ENCODE data around the gene CSH2.
A peak's percentile ranks its signal among the peaks of the same experiment; 100 is the strongest.

The CSH2 gene

GRCh38 chr17:63832455-63832854 is 41.0 kb downstream of the CSH2 start:
- DNase-seq, result no peak

- DNase-seq, result no peak
These were observed 41.5 kb downstream of the CSH2 start for GRCh38 chr17:63832014-63832413.

DNA sequence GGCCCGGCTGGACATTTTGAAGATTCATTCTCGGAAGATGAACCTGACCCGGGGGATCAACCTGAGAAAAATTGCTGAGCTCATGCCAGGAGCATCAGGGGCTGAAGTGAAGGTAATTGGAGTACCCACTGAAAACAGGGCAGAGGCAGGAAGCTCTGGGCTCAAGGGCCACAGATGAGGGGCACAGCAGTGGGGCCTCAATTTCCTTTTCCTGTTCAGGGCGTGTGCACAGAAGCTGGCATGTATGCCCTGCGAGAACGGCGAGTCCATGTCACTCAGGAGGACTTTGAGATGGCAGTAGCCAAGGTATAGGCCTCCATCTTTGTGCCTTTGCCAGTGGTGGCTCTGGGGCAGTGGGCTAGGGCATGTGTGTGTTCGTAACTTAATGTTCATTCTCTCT is 42.0 kb downstream of the CSH2 start:
- no peak for DNase-seq

- no peak for DNase-seq
These were observed 42.5 kb downstream of the CSH2 start for GRCh38 chr17:63830904-63831491.

DNA sequence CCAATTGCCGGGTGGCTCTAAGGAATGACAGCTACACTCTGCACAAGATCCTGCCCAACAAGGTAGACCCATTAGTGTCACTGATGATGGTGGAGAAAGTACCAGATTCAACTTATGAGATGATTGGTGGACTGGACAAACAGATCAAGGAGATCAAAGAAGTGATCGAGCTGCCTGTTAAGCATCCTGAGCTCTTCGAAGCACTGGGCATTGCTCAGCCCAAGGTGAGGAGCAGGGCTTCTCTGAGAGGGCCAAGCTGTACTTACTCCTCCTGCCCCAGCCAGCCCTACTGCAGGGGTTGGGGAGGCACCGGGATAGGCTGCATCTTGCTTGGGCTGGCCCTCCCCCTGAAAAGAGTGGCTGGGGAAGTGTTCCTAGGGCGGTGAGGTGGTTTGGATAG is 43.2 kb downstream of the CSH2 start:
- no peak for DNase-seq

GRCh38 chr17:63828936-63829335 is 44.5 kb downstream of the CSH2 start:
- no peak for DNase-seq

GRCh38 chr17:63827801-63828221 is 45.7 kb downstream of the CSH2 start:
- DNase-seq, result no peak

- DNase-seq, result peak; percentile 57
These were observed 46.3 kb downstream of the CSH2 start, which contains the start of the genes FTSJ3 and PSMC5 for GRCh38 chr17:63827002-63827800. Gene FTSJ3 (minus strand): TSS chr17:63827663. CDS start chr17:63826902, 761 bp downstream. Gene PSMC5 (plus strand): TSS chr17:63827431. CDS start chr17:63827491, 60 bp downstream.

DNA sequence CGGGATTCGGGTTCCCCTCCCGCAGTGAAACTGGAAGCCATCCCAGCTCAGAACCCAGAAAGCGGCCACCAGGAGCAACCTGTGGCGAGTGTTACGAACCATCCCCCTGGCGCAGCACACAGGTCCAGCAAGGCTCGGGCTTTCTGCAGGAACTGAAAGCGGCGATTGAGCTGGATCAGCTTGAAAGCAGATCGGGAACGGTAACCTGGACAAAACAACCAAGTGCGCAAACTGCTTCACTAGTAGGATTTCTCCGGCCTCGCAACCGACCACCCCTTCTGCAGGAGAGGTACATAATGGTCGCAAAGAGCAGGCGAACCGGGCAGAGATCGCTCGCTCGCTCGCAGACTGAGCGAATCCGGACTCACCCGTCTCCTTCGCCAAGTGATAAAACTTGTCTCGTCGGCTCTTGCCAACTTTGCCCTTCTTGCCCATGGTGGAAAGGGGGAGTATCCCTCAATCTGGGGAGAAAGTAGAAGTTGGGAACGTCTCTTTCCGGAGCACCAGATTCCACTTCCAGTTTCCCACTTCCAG is 46.9 kb downstream of the CSH2 start:
- no peak for DNase-seq

DNA sequence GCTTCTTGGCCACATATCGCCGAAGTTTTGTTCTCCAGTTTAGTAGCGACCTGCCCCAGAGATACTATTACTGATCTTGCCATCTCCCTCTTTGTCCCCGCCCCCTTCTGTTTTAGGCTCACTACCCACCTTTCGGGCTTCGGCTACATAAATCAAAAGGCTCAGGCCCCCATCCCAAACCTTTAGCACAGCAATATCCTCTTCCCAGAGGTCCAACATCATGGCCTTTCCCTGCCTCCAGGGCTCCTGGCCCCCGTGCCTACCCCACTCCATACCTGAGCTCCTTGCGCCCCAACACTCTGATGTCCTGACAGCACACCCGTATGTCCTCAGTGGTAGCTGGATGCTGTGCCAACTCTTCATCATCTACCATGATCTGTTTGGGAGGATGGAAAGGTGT is 49.1 kb downstream of the CSH2 start:
- DNase-seq, result no peak

DNA sequence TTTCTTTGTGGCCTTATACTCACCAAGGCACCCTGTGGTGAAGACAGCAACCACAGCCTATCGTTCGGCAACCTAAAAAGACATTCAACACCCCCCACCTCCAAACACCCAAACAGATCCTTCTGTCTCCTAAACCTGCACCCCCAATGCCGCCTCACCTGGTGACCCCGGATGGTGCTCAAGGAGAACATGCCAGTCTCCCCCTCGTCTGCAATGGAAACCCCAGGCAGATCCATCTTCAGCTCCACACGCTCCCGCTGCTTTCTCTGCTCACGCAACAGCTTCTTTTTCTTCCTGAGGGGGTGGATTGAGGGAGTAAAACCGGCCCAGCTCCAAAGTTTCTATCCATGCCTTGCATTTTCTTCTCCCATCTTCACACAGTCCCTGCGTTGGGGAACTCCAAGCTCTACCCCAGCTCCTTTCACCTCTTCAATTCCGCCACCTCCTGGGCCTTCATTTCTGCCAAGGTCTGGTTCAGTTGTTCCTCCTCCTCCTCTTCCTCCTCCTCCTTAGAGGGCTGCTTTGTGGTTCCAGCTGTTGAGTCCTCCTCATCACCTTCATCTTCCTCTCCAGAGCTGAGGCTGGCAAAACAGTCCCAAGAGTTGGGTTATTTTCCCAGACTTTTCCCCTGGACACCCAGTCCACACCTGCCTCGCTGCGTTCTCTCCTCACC is 49.7 kb downstream of the CSH2 start:
- DNase-seq, result no peak

- DNase-seq, result no peak
These were observed 50.9 kb downstream of the CSH2 start for GRCh38 chr17:63822537-63822936.
